HEK293 (cell line): ENCODE results near the gene EXOC1.

ENCODE experiments used
- FEZF1 ChIP-seq: fragments of 450-650 bp; formaldehyde crosslinking; IDR thresholded peaks from 2 replicates; pipeline ENCODE4 v1.5.1; 2016; ENCODE audit warnings: missing biosample characterization, missing genetic modification characterization
- KLF10 ChIP-seq: fragments of 450-650 bp; IDR thresholded peaks from 2 replicates; pipeline ENCODE4 v1.5.1; 2018; ENCODE audit warnings: missing biosample characterization, mild to moderate bottlenecking, missing genetic modification characterization
- KLF8 ChIP-seq: fragments of 450-650 bp; formaldehyde crosslinking; IDR thresholded peaks from 2 replicates; pipeline ENCODE4 v1.5.1; 2016; ENCODE audit warnings: missing biosample characterization, missing genetic modification characterization
- KLF9 ChIP-seq: fragments of 450-650 bp; formaldehyde crosslinking; IDR thresholded peaks from 2 replicates; pipeline ENCODE4 v1.5.1; 2016; ENCODE audit warnings: missing biosample characterization, missing genetic modification characterization, low read depth
- SCRT2 ChIP-seq: fragments of 450-650 bp; formaldehyde crosslinking; IDR thresholded peaks from 2 replicates; pipeline ENCODE4 v1.5.1; 2016; ENCODE audit warnings: missing biosample characterization, missing genetic modification characterization
- SP2 ChIP-seq: fragments of 450-650 bp; formaldehyde crosslinking; IDR thresholded peaks from 2 replicates; pipeline ENCODE4 v1.5.1; 2016; ENCODE audit warnings: missing biosample characterization, missing genetic modification characterization
- SP7 ChIP-seq: fragments of 450-650 bp; formaldehyde crosslinking; IDR thresholded peaks from 2 replicates; pipeline ENCODE4 v1.5.1; 2016; ENCODE audit warnings: missing biosample characterization, missing genetic modification characterization
- ZBTB17 ChIP-seq: fragments of 450-650 bp; formaldehyde crosslinking; IDR thresholded peaks from 2 replicates; pipeline ENCODE4 v1.5.1; 2016; ENCODE audit warnings: missing biosample characterization, missing genetic modification characterization
- ZIC2 ChIP-seq: fragments of 450-650 bp; formaldehyde crosslinking; IDR thresholded peaks from 2 replicates; pipeline ENCODE4 v1.5.1; 2016; ENCODE audit warnings: missing biosample characterization, missing genetic modification characterization
- ZNF133 ChIP-seq: fragments of 450-650 bp; formaldehyde crosslinking; IDR thresholded peaks from 2 replicates; pipeline ENCODE4 v1.5.1; 2016; ENCODE audit warnings: missing biosample characterization, missing genetic modification characterization
- ZNF23 ChIP-seq: fragments of 450-650 bp; formaldehyde crosslinking; IDR thresholded peaks from 2 replicates; pipeline ENCODE4 v1.5.1; 2016; ENCODE audit warnings: missing biosample characterization, missing genetic modification characterization, borderline replicate concordance
- ZNF24 ChIP-seq: fragments of 450-650 bp; formaldehyde crosslinking; IDR thresholded peaks from 2 replicates; pipeline ENCODE4 v1.5.1; 2016; ENCODE audit warnings: missing biosample characterization, missing genetic modification characterization
- ZNF335 ChIP-seq: fragments of 450-650 bp; formaldehyde crosslinking; conservative IDR thresholded peaks from 2 replicates; pipeline ENCODE4 v1.5.1; 2016; ENCODE audit warnings: missing biosample characterization, missing genetic modification characterization
- ZNF394 ChIP-seq: fragments of 450-650 bp; formaldehyde crosslinking; IDR thresholded peaks from 2 replicates; pipeline ENCODE4 v1.5.1; 2016; ENCODE audit warnings: missing biosample characterization, missing genetic modification characterization, mild to moderate bottlenecking, moderate library complexity, borderline replicate concordance
- ZNF561 ChIP-seq: fragments of 450-650 bp; IDR thresholded peaks from 2 replicates; pipeline ENCODE4 v1.5.1; 2018; ENCODE audit warnings: missing biosample characterization, missing genetic modification characterization, borderline replicate concordance
- ZNF585B ChIP-seq: fragments of 450-650 bp; formaldehyde crosslinking; IDR thresholded peaks from 2 replicates; pipeline ENCODE4 v1.5.1; 2016; ENCODE audit warnings: missing biosample characterization, missing genetic modification characterization
- ZNF629 ChIP-seq: fragments of 450-650 bp; formaldehyde crosslinking; IDR thresholded peaks from 2 replicates; pipeline ENCODE4 v1.5.1; 2017; ENCODE audit warnings: missing biosample characterization, missing genetic modification characterization
- ZNF645 ChIP-seq: fragments of 450-650 bp; formaldehyde crosslinking; IDR thresholded peaks from 2 replicates; pipeline ENCODE4; 2016; ENCODE audit warnings: missing biosample characterization, missing genetic modification characterization
- ZNF654 ChIP-seq: fragments of 450-650 bp; formaldehyde crosslinking; IDR thresholded peaks from 2 replicates; pipeline ENCODE4 v1.5.1; 2016; ENCODE audit warnings: low read depth, missing biosample characterization, missing genetic modification characterization
- ZNF707 ChIP-seq: fragments of 450-650 bp; formaldehyde crosslinking; IDR thresholded peaks from 2 replicates; pipeline ENCODE4 v1.5.1; 2016; ENCODE audit warnings: missing biosample characterization, missing genetic modification characterization
- ZNF791 ChIP-seq: fragments of 450-650 bp; formaldehyde crosslinking; IDR thresholded peaks from 2 replicates; pipeline ENCODE4 v1.5.1; 2016; ENCODE audit warnings: missing biosample characterization, missing genetic modification characterization
- ZXDB ChIP-seq: fragments of 450-650 bp; formaldehyde crosslinking; IDR thresholded peaks from 2 replicates; pipeline ENCODE4 v1.5.1; 2016; ENCODE audit warnings: missing biosample characterization, missing genetic modification characterization
- TF ChIP-seq, protein P1 (sequence below): fragments of 450-650 bp; formaldehyde crosslinking; conservative IDR thresholded peaks from 2 replicates; pipeline ENCODE4 v1.5.1; 2016; ENCODE audit warnings: low read depth, missing biosample characterization, missing genetic modification characterization
- TF ChIP-seq, protein P2 (sequence below): fragments of 450-650 bp; formaldehyde crosslinking; conservative IDR thresholded peaks from 2 replicates; pipeline ENCODE4 v1.5.1; 2016; ENCODE audit warnings: low read depth, missing biosample characterization, missing genetic modification characterization
- TF ChIP-seq, protein P3 (sequence below): fragments of 450-650 bp; formaldehyde crosslinking; IDR thresholded peaks from 2 replicates; pipeline ENCODE4 v1.5.1; 2016; ENCODE audit warnings: missing biosample characterization, missing genetic modification characterization
- TF ChIP-seq, protein P4 (sequence below): fragments of 450-650 bp; formaldehyde crosslinking; IDR thresholded peaks from 2 replicates; pipeline ENCODE4 v1.5.1; 2016; ENCODE audit warnings: missing biosample characterization, missing genetic modification characterization

Gene EXOC1

GRCh38 chr4:55853484-55854046 is at the start of gene EXOC1 (continued):
- TF ChIP-seq, protein P1, sequence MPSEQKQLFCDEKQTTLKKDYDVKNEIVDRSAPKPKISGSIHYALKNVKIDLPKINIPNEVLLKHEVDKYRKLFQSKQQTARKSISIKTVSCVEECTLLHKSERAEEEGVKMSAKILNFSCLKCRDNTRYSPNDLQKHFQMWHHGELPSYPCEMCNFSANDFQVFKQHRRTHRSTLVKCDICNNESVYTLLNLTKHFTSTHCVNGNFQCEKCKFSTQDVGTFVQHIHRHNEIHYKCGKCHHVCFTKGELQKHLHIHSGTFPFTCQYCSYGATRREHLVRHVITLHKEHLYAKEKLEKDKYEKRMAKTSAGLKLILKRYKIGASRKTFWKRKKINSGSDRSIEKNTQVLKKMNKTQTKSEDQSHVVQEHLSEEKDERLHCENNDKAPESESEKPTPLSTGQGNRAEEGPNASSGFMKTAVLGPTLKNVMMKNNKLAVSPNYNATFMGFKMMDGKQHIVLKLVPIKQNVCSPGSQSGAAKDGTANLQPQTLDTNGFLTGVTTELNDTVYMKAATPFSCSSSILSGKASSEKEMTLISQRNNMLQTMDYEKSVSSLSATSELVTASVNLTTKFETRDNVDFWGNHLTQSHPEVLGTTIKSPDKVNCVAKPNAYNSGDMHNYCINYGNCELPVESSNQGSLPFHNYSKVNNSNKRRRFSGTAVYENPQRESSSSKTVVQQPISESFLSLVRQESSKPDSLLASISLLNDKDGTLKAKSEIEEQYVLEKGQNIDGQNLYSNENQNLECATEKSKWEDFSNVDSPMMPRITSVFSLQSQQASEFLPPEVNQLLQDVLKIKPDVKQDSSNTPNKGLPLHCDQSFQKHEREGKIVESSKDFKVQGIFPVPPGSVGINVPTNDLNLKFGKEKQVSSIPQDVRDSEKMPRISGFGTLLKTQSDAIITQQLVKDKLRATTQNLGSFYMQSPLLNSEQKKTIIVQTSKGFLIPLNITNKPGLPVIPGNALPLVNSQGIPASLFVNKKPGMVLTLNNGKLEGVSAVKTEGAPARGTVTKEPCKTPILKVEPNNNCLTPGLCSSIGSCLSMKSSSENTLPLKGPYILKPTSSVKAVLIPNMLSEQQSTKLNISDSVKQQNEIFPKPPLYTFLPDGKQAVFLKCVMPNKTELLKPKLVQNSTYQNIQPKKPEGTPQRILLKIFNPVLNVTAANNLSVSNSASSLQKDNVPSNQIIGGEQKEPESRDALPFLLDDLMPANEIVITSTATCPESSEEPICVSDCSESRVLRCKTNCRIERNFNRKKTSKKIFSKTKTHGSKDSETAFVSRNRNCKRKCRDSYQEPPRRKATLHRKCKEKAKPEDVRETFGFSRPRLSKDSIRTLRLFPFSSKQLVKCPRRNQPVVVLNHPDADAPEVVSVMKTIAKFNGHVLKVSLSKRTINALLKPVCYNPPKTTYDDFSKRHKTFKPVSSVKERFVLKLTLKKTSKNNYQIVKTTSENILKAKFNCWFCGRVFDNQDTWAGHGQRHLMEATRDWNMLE (tag by site-specific recombination): peak; percentile 99
- TF ChIP-seq ZNF23: no peak
- TF ChIP-seq ZNF629: peak; percentile 57
- TF ChIP-seq ZNF585B: no peak
- TF ChIP-seq, protein P2, sequence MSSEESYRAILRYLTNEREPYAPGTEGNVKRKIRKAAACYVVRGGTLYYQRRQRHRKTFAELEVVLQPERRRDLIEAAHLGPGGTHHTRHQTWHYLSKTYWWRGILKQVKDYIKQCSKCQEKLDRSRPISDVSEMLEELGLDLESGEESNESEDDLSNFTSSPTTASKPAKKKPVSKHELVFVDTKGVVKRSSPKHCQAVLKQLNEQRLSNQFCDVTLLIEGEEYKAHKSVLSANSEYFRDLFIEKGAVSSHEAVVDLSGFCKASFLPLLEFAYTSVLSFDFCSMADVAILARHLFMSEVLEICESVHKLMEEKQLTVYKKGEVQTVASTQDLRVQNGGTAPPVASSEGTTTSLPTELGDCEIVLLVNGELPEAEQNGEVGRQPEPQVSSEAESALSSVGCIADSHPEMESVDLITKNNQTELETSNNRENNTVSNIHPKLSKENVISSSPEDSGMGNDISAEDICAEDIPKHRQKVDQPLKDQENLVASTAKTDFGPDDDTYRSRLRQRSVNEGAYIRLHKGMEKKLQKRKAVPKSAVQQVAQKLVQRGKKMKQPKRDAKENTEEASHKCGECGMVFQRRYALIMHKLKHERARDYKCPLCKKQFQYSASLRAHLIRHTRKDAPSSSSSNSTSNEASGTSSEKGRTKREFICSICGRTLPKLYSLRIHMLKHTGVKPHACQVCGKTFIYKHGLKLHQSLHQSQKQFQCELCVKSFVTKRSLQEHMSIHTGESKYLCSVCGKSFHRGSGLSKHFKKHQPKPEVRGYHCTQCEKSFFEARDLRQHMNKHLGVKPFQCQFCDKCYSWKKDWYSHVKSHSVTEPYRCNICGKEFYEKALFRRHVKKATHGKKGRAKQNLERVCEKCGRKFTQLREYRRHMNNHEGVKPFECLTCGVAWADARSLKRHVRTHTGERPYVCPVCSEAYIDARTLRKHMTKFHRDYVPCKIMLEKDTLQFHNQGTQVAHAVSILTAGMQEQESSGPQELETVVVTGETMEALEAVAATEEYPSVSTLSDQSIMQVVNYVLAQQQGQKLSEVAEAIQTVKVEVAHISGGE (tag by site-specific recombination): peak; percentile 88
- no peak for TF ChIP-seq ZNF133 (tag by site-specific recombination)
- TF ChIP-seq, protein P3, sequence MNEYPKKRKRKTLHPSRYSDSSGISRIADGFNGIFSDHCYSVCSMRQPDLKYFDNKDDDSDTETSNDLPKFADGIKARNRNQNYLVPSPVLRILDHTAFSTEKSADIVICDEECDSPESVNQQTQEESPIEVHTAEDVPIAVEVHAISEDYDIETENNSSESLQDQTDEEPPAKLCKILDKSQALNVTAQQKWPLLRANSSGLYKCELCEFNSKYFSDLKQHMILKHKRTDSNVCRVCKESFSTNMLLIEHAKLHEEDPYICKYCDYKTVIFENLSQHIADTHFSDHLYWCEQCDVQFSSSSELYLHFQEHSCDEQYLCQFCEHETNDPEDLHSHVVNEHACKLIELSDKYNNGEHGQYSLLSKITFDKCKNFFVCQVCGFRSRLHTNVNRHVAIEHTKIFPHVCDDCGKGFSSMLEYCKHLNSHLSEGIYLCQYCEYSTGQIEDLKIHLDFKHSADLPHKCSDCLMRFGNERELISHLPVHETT (tag by site-specific recombination): no peak
- peak; percentile 93 for TF ChIP-seq KLF9 (tag by site-specific recombination)
- no peak for TF ChIP-seq ZNF791
- no peak for TF ChIP-seq ZNF707 (tag by site-specific recombination)
- TF ChIP-seq, protein P4, sequence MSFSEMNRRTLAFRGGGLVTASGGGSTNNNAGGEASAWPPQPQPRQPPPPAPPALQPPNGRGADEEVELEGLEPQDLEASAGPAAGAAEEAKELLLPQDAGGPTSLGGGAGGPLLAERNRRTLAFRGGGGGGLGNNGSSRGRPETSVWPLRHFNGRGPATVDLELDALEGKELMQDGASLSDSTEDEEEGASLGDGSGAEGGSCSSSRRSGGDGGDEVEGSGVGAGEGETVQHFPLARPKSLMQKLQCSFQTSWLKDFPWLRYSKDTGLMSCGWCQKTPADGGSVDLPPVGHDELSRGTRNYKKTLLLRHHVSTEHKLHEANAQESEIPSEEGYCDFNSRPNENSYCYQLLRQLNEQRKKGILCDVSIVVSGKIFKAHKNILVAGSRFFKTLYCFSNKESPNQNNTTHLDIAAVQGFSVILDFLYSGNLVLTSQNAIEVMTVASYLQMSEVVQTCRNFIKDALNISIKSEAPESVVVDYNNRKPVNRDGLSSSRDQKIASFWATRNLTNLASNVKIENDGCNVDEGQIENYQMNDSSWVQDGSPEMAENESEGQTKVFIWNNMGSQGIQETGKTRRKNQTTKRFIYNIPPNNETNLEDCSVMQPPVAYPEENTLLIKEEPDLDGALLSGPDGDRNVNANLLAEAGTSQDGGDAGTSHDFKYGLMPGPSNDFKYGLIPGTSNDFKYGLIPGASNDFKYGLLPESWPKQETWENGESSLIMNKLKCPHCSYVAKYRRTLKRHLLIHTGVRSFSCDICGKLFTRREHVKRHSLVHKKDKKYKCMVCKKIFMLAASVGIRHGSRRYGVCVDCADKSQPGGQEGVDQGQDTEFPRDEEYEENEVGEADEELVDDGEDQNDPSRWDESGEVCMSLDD (tag by site-specific recombination): 0 out of 2 replicates have a peak, but pooled peaks have one; percentile 50
- no peak for TF ChIP-seq ZNF561
- peak; percentile 70; the same call in 1 of the 2 replicates for TF ChIP-seq KLF10 (tag by site-specific recombination)
- no peak for TF ChIP-seq ZNF645
- no peak for TF ChIP-seq ZIC2
- 0 out of 2 replicates have a peak, but pooled peaks have one; percentile 25 for TF ChIP-seq ZNF394
- TF ChIP-seq SP2: peak; percentile 94
- TF ChIP-seq ZBTB17 (tag by site-specific recombination): peak; percentile 72
- peak; percentile 93 for TF ChIP-seq KLF8
- TF ChIP-seq ZNF654 (tag by site-specific recombination): no peak
- 0 out of 2 replicates have a peak, but pooled peaks have one; percentile 17 for TF ChIP-seq SP7 (tag by site-specific recombination)
- peak; percentile 74 for TF ChIP-seq ZNF335 (tag by site-specific recombination)
- no peak for TF ChIP-seq SCRT2 (tag by site-specific recombination)
- 0 out of 2 replicates have a peak, but pooled peaks have one; percentile 37 for TF ChIP-seq ZXDB
- peak; percentile 17; the same call in 1 of the 2 replicates for TF ChIP-seq ZNF24 (tag by site-specific recombination)
- no peak for TF ChIP-seq FEZF1
